ENCODE results near the gene CACNA1E. TPM values are rescaled to one million over a fixed set of nuclear protein-coding genes. Genes with fewer than 3 reads are reported as not detected.

The CACNA1E gene
- total and polyA plus RNA-seq, 2 of the 13 experiments (the other 11 are each of a cell fraction or from before 2014, with no cell fraction given), result not detected

- TF ChIP-seq PRDM4 (CRISPR knock-in tag; IDR thresholded peaks at IDR 0.05; ENCODE audit: borderline replicate concordance) (no peak), RNF2 (conservative IDR thresholded peaks at IDR 0.05; ENCODE audit: low read depth) (no peak)
Observed at GRCh38 chr1:181482521-181483284, 614 bp upstream of the CACNA1E start (continued).

DNA sequence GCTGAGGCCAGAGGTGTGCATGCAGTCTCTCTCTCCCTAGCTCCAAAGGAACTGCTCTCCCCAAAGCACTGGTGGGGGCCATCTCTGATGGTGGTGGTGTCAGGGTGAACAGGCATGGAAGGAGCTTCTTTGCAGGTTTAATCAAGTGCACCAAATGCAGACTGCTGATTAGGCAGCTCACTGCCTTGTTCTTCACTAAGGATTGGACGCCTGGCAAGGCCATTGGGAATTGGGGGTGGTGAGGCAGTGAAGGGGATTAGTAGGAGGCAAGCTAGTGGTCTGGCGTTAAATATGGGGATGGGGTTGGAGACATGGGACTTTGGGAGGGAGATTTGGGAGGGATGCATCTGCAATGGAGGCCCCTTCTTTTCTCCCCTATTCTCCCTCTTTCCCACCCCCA, 1.5 kb downstream of the CACNA1E start:
- Histone ChIP-seq H3K9ac (ENCODE audit: insufficient read depth, low read depth, low read length) (no peak overlapping the region), H3K27me3 (ENCODE audit: control insufficient read depth in 1 of 2, insufficient read depth in 2 of 2, low read length in 2 of 2) (peaks cover 3 to 54% of the 10 kb centered on the region in 2 experiments; a peak in 3 of 5 replicates), H2AFZ (ENCODE audit: low read length) (no peak overlapping the region), H3K27ac (ENCODE audit: extremely low read length, insufficient read depth, low read length) (no peak overlapping the region), H3K79me2 (ENCODE audit: insufficient read depth, low read length) (no peaks in the 10 kb centered on the region), H3K9me3 (ENCODE audit: low read length) (no peaks in the 10 kb centered on the region), H4K20me1 (ENCODE audit: insufficient read depth, low read length) (no peaks in the 10 kb centered on the region), H3K4me2 (ENCODE audit: low read depth, low read length) (no peak overlapping the region), H3K4me1 (ENCODE audit: insufficient read depth, low read length) (no peaks in the 10 kb centered on the region), H3K4me3 (replicated peaks in 1 of 3; ENCODE audit: insufficient read depth in 1 of 3, low read depth in 2 of 3, low read length in 3 of 3) (no peak overlapping the region), H3K36me3 (replicated peaks in 1 of 2; ENCODE audit: control insufficient read depth in 1 of 2, insufficient read depth in 2 of 2, low read length in 2 of 2) (no peaks in the 10 kb centered on the region)
- FAIRE-seq (no peak), ATAC-seq (no peak), DNase-seq (ENCODE audit: low spot score) (no peak)
- TF ChIP-seq PREB (CRISPR knock-in tag; IDR thresholded peaks at IDR 0.05), result no peak
- no peak for TF ChIP-seq ZNF431 (CRISPR knock-in tag; IDR thresholded peaks at IDR 0.05; ENCODE audit: borderline replicate concordance, low read depth)
- no peak for TF ChIP-seq ZNF17 (CRISPR knock-in tag; IDR thresholded peaks at IDR 0.05)
- no peak for TF ChIP-seq ZXDC (CRISPR knock-in tag; IDR thresholded peaks at IDR 0.05)
- TF ChIP-seq ZNF225 (CRISPR knock-in tag; IDR thresholded peaks at IDR 0.05), result no peak
- TF ChIP-seq ZNF317 (CRISPR knock-in tag; IDR thresholded peaks at IDR 0.05), result no peak
- TF ChIP-seq HOXA5 (CRISPR knock-in tag; IDR thresholded peaks at IDR 0.05), result no peak
- TF ChIP-seq PCBP1 (IDR thresholded peaks at IDR 0.05; ENCODE audit: borderline replicate concordance, low read depth, low read length), result no peak
- no peak for TF ChIP-seq NAIF1 (CRISPR knock-in tag; IDR thresholded peaks at IDR 0.05; ENCODE audit: borderline replicate concordance)
- TF ChIP-seq ELF1 (CRISPR knock-in tag; IDR thresholded peaks at IDR 0.05), result no peak
- no peak for TF ChIP-seq HDAC2 (CRISPR knock-in tag; IDR thresholded peaks at IDR 0.05)
- ChIA-PET POLR2A (no interaction called here), CTCF (ENCODE audit: low intra/inter-chr PET ratio, low total read pairs) (no interaction called here)
- intact Hi-C loops (cut with micrococcal nuclease; ENCODE audit: unreplicated experiment), result no loop called here
- WGBS (ENCODE audit: low lambda C conversion rate), result 0% methylated on average over 2 of the region's 2 CpGs
- no TSS peak for BruUV-seq (replicated peaks)
- in situ Hi-C loops (cut with HindIII; ENCODE audit: extremely low pct_ligation_motif_present, low pct_unique_long_range_greater_than_20kb), result loop anchor here (10.0 kb wide), 1 partner anchor 450 kb away; no protein-coding TSS in a partner anchor

Data from HepG2 (cell line).